A549 treated with AZD2906 at 1 μM for 4 hours (cell line): ENCODE measurements around the gene PTGER2. TPM values are rescaled to one million over a fixed set of nuclear protein-coding genes. Genes with fewer than 3 reads are reported as not detected.

Experiments used
- total RNA-seq: library from RNA; stranded (reverse); fragments of 200-300 nt; extraction: Qiagen RNA extraction; gene quantifications from 5 replicates; pipeline ENCODE4 v1.2.3, GENCODE V29; 2022

Gene PTGER2
- 3.0 to 4.5 TPM (median 4.2 TPM) in 5 replicates for total RNA-seq

DNA sequence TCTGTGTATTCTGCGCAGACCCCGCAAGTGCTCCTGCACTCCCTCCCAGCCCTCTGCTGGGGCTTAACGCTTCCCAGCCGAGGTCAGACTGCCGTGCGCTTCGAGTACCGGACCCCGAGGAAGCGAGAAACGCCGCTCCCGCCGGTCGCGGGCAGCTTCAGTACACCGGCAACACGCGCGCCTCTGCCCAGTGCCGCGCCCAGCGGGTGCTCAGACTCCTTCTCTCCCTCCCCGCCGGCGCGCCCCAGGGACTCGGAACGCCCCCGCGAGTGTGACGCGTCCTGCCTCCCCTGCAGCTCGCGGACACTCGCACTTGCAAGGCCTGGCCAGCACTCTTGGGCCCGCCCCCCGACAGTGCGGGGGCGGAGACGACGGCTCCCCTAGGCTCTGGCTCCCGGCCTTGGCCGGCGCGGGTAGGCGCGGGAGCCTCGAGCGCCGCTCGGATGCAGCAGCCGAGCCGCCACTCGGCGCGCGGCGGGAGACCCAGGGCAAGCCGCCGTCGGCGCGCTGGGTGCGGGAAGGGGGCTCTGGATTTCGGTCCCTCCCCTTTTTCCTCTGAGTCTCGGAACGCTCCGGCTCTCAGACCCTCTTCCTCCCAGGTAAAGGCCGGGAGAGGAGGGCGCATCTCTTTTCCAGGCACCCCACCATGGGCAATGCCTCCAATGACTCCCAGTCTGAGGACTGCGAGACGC, at the start of gene PTGER2:
TSS of gene PTGER2 (plus strand) at position 410 of the 692 bp plus-strand sequence. CDS start at position 647, 237 bp downstream.

GRCh38 chr14:52267501-52268278, 46.4 kb upstream of the PTGER2 start, which contains the start of gene PTGDR:
Gene PTGDR (plus strand): TSS chr14:52267698. CDS start chr14:52267815, 117 bp downstream.

Other genes starting within 250 kb of the PTGER2 start
- 30.0 to 41.7 TPM (median 31.8 TPM) in 5 replicates for gene NID2, start 245.3 kb upstream of the PTGER2 start, total RNA-seq
- not detected in 5 replicates for gene PTGDR, start 46.6 kb upstream of the PTGER2 start, total RNA-seq
- gene TXNDC16, start 238.2 kb downstream of the PTGER2 start, total RNA-seq: 0.80 to 1.4 TPM (median 1.2 TPM) in 5 replicates
- 0.06 to 0.15 TPM (median 0.08 TPM) in 5 replicates for gene GPR137C, start 238.5 kb downstream of the PTGER2 start, total RNA-seq